NT2/D1 (cell line): Measurements from ENCODE around the gene RHBDD1.

Source experiments
- DNase-seq: peaks from one replicate; pipeline ENCODE4 v3.0.0-alpha.2; 2011; ENCODE audit warnings: low read depth, low spot score
- H3K27me3 ChIP-seq: 2 replicates; pipeline ENCODE4 v1.6.0; 2011; ENCODE audit warnings: mild to moderate bottlenecking; ENCODE audit not compliant: insufficient read length, insufficient read depth
- H3K36me3 ChIP-seq: 2 replicates; pipeline ENCODE4 v1.6.1; 2011; ENCODE audit warnings: mild to moderate bottlenecking, low read length, mixed read lengths; ENCODE audit not compliant: insufficient read depth, insufficient read length
- H3K4me1 ChIP-seq: 2 replicates; pipeline ENCODE4 v1.5.1; 2011; ENCODE audit not compliant: insufficient read depth, insufficient read length
- H3K4me3 ChIP-seq: 2 replicates; pipeline ENCODE4 v1.5.1; 2011; ENCODE audit warnings: low read depth; ENCODE audit not compliant: insufficient read length
- H3K9ac ChIP-seq: 2 replicates; pipeline ENCODE4 v1.6.0; 2011; ENCODE audit warnings: low read depth; ENCODE audit not compliant: insufficient read length
- H3K9me3 ChIP-seq: 2 replicates; pipeline ENCODE4 v1.5.1; 2011; ENCODE audit warnings: mild to moderate bottlenecking, low read length; ENCODE audit not compliant: insufficient read depth
- SUZ12 ChIP-seq: IDR thresholded peaks from 2 replicates; pipeline ENCODE4 v1.6.1; 2011; ENCODE audit not compliant: insufficient read length, insufficient read depth; ENCODE audit errors: extremely low read depth
- YY1 ChIP-seq: IDR thresholded peaks from 2 replicates; pipeline ENCODE4 v1.6.1; 2011; ENCODE audit not compliant: insufficient read length, insufficient read depth
- ZNF274 ChIP-seq: IDR thresholded peaks from 2 replicates; pipeline ENCODE4 v1.6.1; 2011; ENCODE audit warnings: mild to moderate bottlenecking, low read depth, low read length

Gene RHBDD1

DNA sequence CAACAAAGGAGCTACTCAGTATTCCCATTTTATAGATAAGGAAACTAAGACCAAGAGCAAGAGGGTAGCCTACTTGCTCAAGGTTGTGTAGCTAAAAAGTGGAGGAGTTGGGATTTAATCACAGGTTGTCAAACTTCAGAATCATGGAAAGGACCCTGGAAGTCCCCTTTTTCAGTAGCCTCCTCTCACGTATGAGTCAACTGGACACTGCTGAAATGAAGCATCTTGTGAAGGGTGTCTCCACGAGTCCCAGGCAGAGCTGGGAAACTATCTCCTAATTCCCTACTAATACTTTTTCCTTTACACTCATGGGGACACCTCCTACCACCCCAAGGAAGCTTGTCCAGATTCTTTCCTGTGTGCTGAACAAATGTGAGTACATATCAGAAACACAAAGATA is 155.8 kb downstream of the RHBDD1 start:
- Histone ChIP-seq H3K4me3 (no peak overlapping the region), H3K27me3 (no peaks in the 10 kb centered on the region), H3K9me3 (no peaks in the 10 kb centered on the region), H3K36me3 (no peaks in the 10 kb centered on the region), H3K4me1 (no peaks in the 10 kb centered on the region), H3K9ac (no peak overlapping the region)
- TF ChIP-seq YY1: no peak
- no peak for TF ChIP-seq ZNF274
- no peak for TF ChIP-seq SUZ12
- DNase-seq: no peak

DNA sequence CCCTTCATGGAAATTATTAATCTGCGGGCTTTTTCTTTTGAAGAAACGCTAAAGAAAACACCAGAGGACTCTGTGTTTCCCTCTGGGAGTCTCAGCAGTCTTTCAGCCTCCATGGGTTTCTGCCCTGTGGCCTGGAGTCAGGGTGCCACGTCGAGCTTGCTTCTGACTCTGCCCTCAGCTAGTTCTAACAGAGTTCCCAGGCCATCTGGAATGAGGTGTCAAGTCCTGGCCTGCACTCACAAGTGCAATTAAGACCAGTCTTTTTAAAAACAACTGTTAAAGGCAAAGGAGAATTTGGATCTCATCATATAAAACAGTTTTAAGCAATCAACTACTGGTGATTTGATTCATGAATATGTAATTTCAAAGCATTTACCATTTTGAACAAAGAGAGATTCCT is 157.3 kb downstream of the RHBDD1 start:
- H3K4me1 ChIP-seq: no peaks in the 10 kb centered on the region
- no peaks in the 10 kb centered on the region for H3K27me3 ChIP-seq
- TF ChIP-seq YY1 (no peak), ZNF274 (no peak), SUZ12 (no peak)
- H3K36me3 ChIP-seq: no peaks in the 10 kb centered on the region
- no peak for DNase-seq
- H3K9ac ChIP-seq: no peak overlapping the region
- no peak overlapping the region for H3K4me3 ChIP-seq
- no peaks in the 10 kb centered on the region for H3K9me3 ChIP-seq

DNA sequence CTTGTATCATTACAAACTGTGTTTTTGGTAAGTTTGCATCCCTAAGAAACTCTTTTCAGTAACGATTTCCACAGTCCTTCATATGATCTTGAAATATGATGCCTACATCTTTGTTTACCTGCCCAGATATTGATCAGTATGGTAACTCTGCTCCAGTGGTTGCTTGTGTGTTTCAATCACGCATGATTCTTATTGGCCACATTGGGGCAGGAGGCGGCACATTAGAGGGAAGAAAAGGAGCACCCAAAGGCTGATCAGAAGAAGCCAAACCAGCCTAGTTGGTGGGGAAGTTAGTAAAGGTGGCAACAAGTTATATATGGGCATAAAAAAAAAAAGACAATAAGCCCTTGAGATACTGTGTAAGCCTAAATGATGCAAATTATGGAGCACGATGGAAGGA is 158.9 kb downstream of the RHBDD1 start:
- no peak for TF ChIP-seq ZNF274

DNA sequence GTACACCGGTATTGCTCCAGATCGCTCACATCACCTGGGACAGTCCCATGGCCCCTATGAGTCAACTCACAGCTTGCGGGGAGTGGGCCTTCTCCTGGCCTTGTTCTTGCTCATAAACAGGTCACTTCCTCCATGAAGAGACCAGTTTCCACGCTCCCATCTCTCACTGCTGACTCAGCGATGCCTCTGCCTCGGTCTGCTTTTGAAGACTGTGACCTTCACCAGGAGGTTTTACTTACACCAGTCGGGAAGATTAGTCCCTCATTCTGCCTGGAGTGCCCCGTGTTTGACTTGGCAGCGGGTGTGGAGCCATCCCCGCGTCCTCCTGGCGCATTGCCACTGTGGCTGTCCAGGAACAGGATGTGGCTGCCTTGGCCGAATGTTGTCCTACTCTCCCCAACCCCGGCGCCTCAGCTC is 159.8 kb downstream of the RHBDD1 start:
- no peaks in the 10 kb centered on the region for H3K4me1 ChIP-seq
- TF ChIP-seq YY1 (no peak), ZNF274 (no peak), SUZ12 (no peak)
- 0 out of 2 replicates have a peak, but pooled peaks cover 2% of the 10 kb centered on the region for H3K9me3 ChIP-seq
- H3K4me3 ChIP-seq: no peak overlapping the region
- DNase-seq: no peak
- no peaks in the 10 kb centered on the region for H3K36me3 ChIP-seq
- H3K9ac ChIP-seq: no peak overlapping the region
- H3K27me3 ChIP-seq: no peaks in the 10 kb centered on the region

More for the DNA sequence above, 158.9 kb downstream of the RHBDD1 start:
- no peaks in the 10 kb centered on the region for H3K27me3 ChIP-seq
- H3K36me3 ChIP-seq: no peaks in the 10 kb centered on the region
- H3K9me3 ChIP-seq: no peaks in the 10 kb centered on the region
- no peak overlapping the region for H3K9ac ChIP-seq
- no peak for DNase-seq
- H3K4me3 ChIP-seq: no peak overlapping the region
- H3K4me1 ChIP-seq: no peaks in the 10 kb centered on the region

DNA sequence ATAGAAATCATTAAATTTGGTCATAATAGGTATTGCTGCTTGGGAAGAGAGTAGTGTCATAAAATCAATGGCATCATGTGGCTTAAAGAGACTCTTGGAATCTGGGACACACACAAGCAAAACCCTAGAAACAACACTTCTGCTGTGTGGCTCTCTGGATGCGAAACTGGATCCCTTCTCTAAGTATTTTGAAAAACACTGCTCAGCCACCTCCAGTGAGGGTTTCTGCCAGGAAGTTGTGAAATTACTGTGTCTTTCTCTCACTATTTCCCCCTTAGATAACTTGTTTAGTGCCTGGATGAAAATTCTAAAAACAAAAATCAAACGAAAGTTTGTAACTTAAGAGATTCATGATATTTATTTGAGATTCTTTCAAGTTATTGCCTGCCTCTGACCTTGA is 163.8 kb downstream of the RHBDD1 start:
- TF ChIP-seq SUZ12: no peak
- TF ChIP-seq YY1: no peak
- TF ChIP-seq ZNF274: no peak
- no peaks in the 10 kb centered on the region for H3K4me1 ChIP-seq
- H3K9ac ChIP-seq: no peak overlapping the region
- no peak for DNase-seq
- peaks cover 14% of the 10 kb centered on the region; the same call in 1 of the 2 replicates for H3K9me3 ChIP-seq
- H3K27me3 ChIP-seq: no peaks in the 10 kb centered on the region
- no peak overlapping the region for H3K4me3 ChIP-seq
- no peaks in the 10 kb centered on the region for H3K36me3 ChIP-seq

DNA sequence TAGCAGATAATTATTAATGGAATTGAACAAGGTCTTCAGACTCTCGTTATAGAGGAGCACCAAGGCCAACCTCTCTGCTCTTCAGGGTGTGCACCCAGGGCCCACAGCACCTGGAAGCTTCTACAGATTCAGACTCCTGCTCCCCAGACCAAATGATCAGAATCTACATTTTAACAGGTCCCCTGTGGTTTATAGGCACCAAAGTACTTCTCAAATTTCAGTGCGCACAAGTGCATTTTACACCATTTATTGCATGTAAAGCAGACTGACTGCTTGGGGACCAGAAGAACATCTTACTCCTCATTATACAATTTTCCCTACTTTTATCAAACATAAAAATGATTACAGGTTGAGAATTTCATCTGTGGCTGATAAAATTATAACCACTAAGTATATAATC is 164.3 kb downstream of the RHBDD1 start:
- DNase-seq: no peak
- H3K4me1 ChIP-seq: no peaks in the 10 kb centered on the region
- H3K36me3 ChIP-seq: no peaks in the 10 kb centered on the region
- TF ChIP-seq ZNF274 (no peak), YY1 (no peak), SUZ12 (no peak)
- H3K9ac ChIP-seq: no peak overlapping the region
- no peaks in the 10 kb centered on the region for H3K27me3 ChIP-seq
- no peak overlapping the region for H3K4me3 ChIP-seq
- peaks cover 15% of the 10 kb centered on the region; the same call in 1 of the 2 replicates for H3K9me3 ChIP-seq

DNA sequence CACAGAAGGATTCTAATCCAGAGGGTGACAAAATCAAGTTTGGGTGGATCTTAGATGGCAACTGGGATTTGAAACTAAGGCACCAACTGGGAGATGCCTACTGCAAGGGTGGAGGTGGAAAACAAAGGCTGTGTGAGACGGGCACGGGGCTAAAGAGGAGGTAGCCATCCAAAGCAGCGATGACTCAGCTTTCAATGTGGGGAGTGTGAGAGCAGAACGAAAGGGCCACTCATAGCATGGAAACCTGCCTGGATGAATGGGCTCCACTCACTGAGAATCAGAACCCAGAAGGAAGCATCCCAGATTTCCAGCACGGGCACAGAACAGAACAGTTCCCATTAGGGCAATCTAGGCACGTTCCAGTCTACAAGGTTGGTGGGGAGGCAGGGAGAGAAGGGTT is 168.6 kb downstream of the RHBDD1 start:
- Histone ChIP-seq H3K4me3 (no peak overlapping the region), H3K4me1 (no peaks in the 10 kb centered on the region), H3K9ac (no peak overlapping the region), H3K36me3 (no peaks in the 10 kb centered on the region), H3K27me3 (no peaks in the 10 kb centered on the region), H3K9me3 (peaks cover 15% of the 10 kb centered on the region; the same call in 1 of the 2 replicates)
- no peak for DNase-seq
- TF ChIP-seq YY1: no peak
- no peak for TF ChIP-seq SUZ12
- TF ChIP-seq ZNF274: no peak

DNA sequence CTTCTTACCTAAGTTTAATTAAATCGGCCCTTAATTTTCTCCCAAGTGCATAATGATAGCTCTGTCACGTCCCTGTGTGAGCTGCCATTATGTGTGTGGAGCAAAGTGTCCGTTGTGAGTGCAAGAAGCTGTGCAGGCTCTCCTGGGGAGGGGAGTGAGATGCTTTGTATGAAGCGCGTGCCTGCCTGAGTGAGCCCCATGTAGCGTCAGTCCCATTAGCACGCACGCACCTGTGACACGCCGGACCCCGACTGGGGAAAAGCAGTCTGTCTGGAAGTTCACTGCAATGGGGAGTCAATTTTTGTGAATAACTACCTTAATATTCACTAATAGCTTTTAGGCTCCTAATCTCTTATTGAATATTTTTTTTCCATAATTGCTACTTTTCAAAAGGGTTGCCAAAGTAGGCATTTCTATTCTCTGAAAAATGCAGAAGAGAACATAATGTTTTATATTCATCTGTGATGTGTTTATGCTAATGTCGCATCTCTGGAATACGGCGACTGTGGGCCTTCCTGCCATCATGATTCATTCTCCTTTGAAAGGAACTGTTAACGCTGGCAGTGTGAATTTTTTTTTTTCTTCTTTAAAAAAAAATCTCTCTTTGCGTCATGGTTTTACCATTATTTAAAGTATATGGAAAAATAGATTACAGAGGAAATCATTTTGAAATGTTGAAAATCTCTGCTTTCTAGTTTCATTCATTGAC is 170.5 kb downstream of the RHBDD1 start:
- DNase-seq: no peak
- Histone ChIP-seq H3K27me3 (no peaks in the 10 kb centered on the region), H3K9me3 (peaks cover 23% of the 10 kb centered on the region), H3K4me1 (no peaks in the 10 kb centered on the region), H3K36me3 (no peaks in the 10 kb centered on the region), H3K9ac (no peak overlapping the region), H3K4me3 (no peak overlapping the region)
- no peak for TF ChIP-seq ZNF274
- no peak for TF ChIP-seq SUZ12
- TF ChIP-seq YY1: no peak
